GM23248 (cell line): ENCODE measurements around the gene EML1.
"Not testable (repeated sequence)": the region's sequence is repeated elsewhere in the genome, so short reads cannot be mapped to it uniquely, and the experiment has no call there.

Experiments
- EZH2 ChIP-seq: fragments of 200-600 bp; sonication (generic); IDR thresholded peaks from 2 replicates; pipeline ENCODE4 v1.6.1; 2018; ENCODE audit warnings: antibody characterized with exemption, mild to moderate bottlenecking; ENCODE audit not compliant: insufficient read depth, poor library complexity, severe bottlenecking
- EZH2phosphoT487 ChIP-seq: fragments of 200-600 bp; sonication (generic); IDR thresholded peaks from 2 replicates; pipeline ENCODE4 v1.6.1; 2018; ENCODE audit warnings: antibody characterized with exemption, moderate library complexity, mild to moderate bottlenecking, low read depth; ENCODE audit not compliant: insufficient read depth

- not testable (repeated sequence) for TF ChIP-seq EZH2, EZH2phosphoT487
Observed at GRCh38 chr14:99762911-99763310, 30.3 kb upstream of the EML1 start.
